ENCODE data around the gene EML2.

DNA sequence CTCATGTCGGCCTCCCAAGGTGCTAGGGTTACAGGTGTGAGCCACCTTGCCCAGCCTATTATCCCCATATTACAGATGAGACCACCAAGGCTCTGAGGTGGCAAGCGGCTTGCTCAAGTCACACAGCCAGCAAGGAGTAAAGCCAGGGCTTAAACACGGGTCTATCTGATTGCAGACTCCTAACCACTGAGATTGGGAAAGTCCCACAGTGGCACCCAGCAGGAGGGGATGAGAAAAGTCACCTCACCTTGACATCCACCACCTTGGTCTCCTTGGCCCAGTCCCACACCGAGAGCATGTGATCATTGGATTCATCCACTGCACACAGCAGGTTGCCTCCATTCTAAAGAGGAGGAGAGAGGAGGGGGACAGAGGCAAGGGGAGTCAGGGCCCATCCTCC, 9.5 kb downstream of the EML2 start:
- TF ChIP-seq, protein P1, sequence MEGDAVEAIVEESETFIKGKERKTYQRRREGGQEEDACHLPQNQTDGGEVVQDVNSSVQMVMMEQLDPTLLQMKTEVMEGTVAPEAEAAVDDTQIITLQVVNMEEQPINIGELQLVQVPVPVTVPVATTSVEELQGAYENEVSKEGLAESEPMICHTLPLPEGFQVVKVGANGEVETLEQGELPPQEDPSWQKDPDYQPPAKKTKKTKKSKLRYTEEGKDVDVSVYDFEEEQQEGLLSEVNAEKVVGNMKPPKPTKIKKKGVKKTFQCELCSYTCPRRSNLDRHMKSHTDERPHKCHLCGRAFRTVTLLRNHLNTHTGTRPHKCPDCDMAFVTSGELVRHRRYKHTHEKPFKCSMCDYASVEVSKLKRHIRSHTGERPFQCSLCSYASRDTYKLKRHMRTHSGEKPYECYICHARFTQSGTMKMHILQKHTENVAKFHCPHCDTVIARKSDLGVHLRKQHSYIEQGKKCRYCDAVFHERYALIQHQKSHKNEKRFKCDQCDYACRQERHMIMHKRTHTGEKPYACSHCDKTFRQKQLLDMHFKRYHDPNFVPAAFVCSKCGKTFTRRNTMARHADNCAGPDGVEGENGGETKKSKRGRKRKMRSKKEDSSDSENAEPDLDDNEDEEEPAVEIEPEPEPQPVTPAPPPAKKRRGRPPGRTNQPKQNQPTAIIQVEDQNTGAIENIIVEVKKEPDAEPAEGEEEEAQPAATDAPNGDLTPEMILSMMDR (IDR thresholded peaks at IDR 0.05; ENCODE audit: low read depth, low read length, poor library complexity, severe bottlenecking): no peak
- no peak for TF ChIP-seq EZH2phosphoT487 (IDR thresholded peaks at IDR 0.05; ENCODE audit: borderline replicate concordance, low read length)
